ENCODE results near the gene CLEC3B.
"Not testable (repeated sequence)": the region's sequence is repeated elsewhere in the genome, so short reads cannot be mapped to it uniquely, and the experiment has no call there.

The CLEC3B gene

GRCh38 chr3:45037720-45038455, 11.8 kb downstream of the CLEC3B start:
- DNase-seq = peak; percentile 93

GRCh38 chr3:45041666-45042065, 15.6 kb downstream of the CLEC3B start:
- DNase-seq = no peak

GRCh38 chr3:45042162-45042561, 16.1 kb downstream of the CLEC3B start:
- no peak for DNase-seq

GRCh38 chr3:45043728-45044299, 17.7 kb downstream of the CLEC3B start:
- DNase-seq = no peak

GRCh38 chr3:45048244-45048643, 22.1 kb downstream of the CLEC3B start:
- DNase-seq = no peak

- DNase-seq = no peak
These were observed 23.7 kb downstream of the CLEC3B start for GRCh38 chr3:45049807-45050206.

GRCh38 chr3:45051685-45052084, 25.6 kb downstream of the CLEC3B start:
- DNase-seq = no peak

- DNase-seq = not testable (repeated sequence)
These were observed 27.7 kb downstream of the CLEC3B start for GRCh38 chr3:45053805-45054195.

GRCh38 chr3:45054196-45054857, 28.2 kb downstream of the CLEC3B start:
- no peak for DNase-seq

- DNase-seq = no peak
These were observed 28.9 kb downstream of the CLEC3B start for GRCh38 chr3:45055032-45055410.

- DNase-seq = no peak
These were observed 29.5 kb downstream of the CLEC3B start for GRCh38 chr3:45055411-45056143.

- DNase-seq = no peak
These were observed 30.7 kb downstream of the CLEC3B start for GRCh38 chr3:45056608-45057301.

- DNase-seq = no peak
These were observed 31.5 kb downstream of the CLEC3B start for GRCh38 chr3:45057557-45057956.

- DNase-seq = no peak
These were observed 33.0 kb downstream of the CLEC3B start for GRCh38 chr3:45059132-45059531.

- no peak for DNase-seq
These were observed 34.2 kb downstream of the CLEC3B start for GRCh38 chr3:45060165-45060892.

- no peak for DNase-seq
These were observed 36.6 kb downstream of the CLEC3B start for GRCh38 chr3:45062697-45063070.

- no peak for DNase-seq
These were observed 38.6 kb downstream of the CLEC3B start for GRCh38 chr3:45064512-45065372.

- no peak for DNase-seq
These were observed 39.2 kb downstream of the CLEC3B start for GRCh38 chr3:45065373-45065720.

GRCh38 chr3:45066109-45066801, 40.2 kb downstream of the CLEC3B start:
- DNase-seq = no peak

GRCh38 chr3:45067486-45067885, 41.4 kb downstream of the CLEC3B start:
- DNase-seq = no peak

- DNase-seq = no peak
These were observed 41.8 kb downstream of the CLEC3B start for GRCh38 chr3:45067941-45068340.
